OCI-LY7 (cell line): ENCODE data around the gene DYNC2H1. TPM values are rescaled to one million over a fixed set of nuclear protein-coding genes. Genes with fewer than 3 reads are reported as not detected.

Experiments used
- BruUV-seq: library from RNA; stranded (reverse); fragments of 400-500 nt; replicated peaks from 2 replicates; lab custom pipeline; 2021; lab: Mats Ljungman, UMichigan
- CTCF ChIA-PET: fragments of 300-600 bp; sonication (Branson Sonifier 250); formaldehyde crosslinking; loops from one replicate; lab custom pipeline; 2022; ENCODE audit warnings: antibody characterized with exemption; ENCODE audit not compliant: unreplicated experiment; lab: Charles Lee
- POLR2A ChIA-PET: fragments of 300-600 bp; sonication (Branson Sonifier 250); formaldehyde crosslinking; loops from one replicate; lab custom pipeline; 2022; ENCODE audit warnings: antibody characterized with exemption; lab: Charles Lee
- DNase-seq: peaks from one replicate; pipeline ENCODE4 v3.0.0-alpha.2; 2015; ENCODE audit warnings: low spot score
- H2AFZ ChIP-seq: fragments of 200-600 bp; sonication (generic), shearing (Covaris generic); 2 replicates; pipeline ENCODE4 v1.6.1; 2014; ENCODE audit warnings: mild to moderate bottlenecking, antibody characterized with exemption, low read length, moderate library complexity
- H3K27ac ChIP-seq: fragments of 200-600 bp; sonication (generic); 2 replicates; pipeline ENCODE4 v1.5.1; 2014; ENCODE audit warnings: mixed run types, low read depth, mild to moderate bottlenecking, moderate library complexity, low read length, inconsistent platforms; ENCODE audit not compliant: poor library complexity, severe bottlenecking
- H3K36me3 ChIP-seq: fragments of 200-600 bp; sonication (generic); 2 replicates; pipeline ENCODE4 v1.6.1; 2014; ENCODE audit warnings: mild to moderate bottlenecking, antibody characterized with exemption, low read length, moderate library complexity, mixed read lengths; ENCODE audit not compliant: insufficient read depth
- H3K4me1 ChIP-seq: fragments of 200-600 bp; sonication (generic); 2 replicates; pipeline ENCODE4 v1.5.1; 2014; ENCODE audit warnings: mild to moderate bottlenecking, low read length; ENCODE audit not compliant: insufficient read depth, poor library complexity, severe bottlenecking
- H3K4me2 ChIP-seq: fragments of 200-600 bp; sonication (generic); 2 replicates; pipeline ENCODE4 v1.6.1; 2014; ENCODE audit warnings: mild to moderate bottlenecking, low read length
- H3K4me3 ChIP-seq: fragments of 200-600 bp; sonication (generic); 2 replicates; pipeline ENCODE4 v1.5.1; 2014; ENCODE audit warnings: mild to moderate bottlenecking, low read depth, low read length; ENCODE audit not compliant: poor library complexity, severe bottlenecking
- H3K79me2 ChIP-seq: fragments of 200-600 bp; sonication (generic); 2 replicates; pipeline ENCODE4 v1.6.1; 2016; ENCODE audit warnings: low read depth, mild to moderate bottlenecking, low read length, moderate library complexity, mixed read lengths; ENCODE audit not compliant: insufficient read depth
- H3K9me2 ChIP-seq: fragments of 200-600 bp; sonication (generic); 2 replicates; pipeline ENCODE4 v1.6.1; 2016; ENCODE audit warnings: mild to moderate bottlenecking, low read length, mixed read lengths; ENCODE audit not compliant: insufficient read depth
- H3K9me3 ChIP-seq: fragments of 200-600 bp; sonication (generic); 2 replicates; pipeline ENCODE4 v1.6.1; 2014; ENCODE audit warnings: mild to moderate bottlenecking, mixed run types, low read length, mixed read lengths
- H4K20me1 ChIP-seq: fragments of 200-600 bp; sonication (generic); 2 replicates; pipeline ENCODE4 v1.6.1; 2014; ENCODE audit warnings: mild to moderate bottlenecking, antibody characterized with exemption, low read length, moderate library complexity, mixed read lengths; ENCODE audit not compliant: insufficient read depth
- CTCF ChIP-seq: fragments of 200-600 bp; sonication (generic); conservative IDR thresholded peaks from 2 replicates; pipeline ENCODE4 v1.5.1; 2014; ENCODE audit warnings: mild to moderate bottlenecking, antibody characterized with exemption, low read length, moderate library complexity, mixed read lengths
- EZH2phosphoT487 ChIP-seq: fragments of 200-600 bp; sonication (generic); IDR thresholded peaks from 2 replicates; pipeline ENCODE4 v1.6.1; 2018; ENCODE audit warnings: low read depth, borderline replicate concordance, mild to moderate bottlenecking, mixed run types, antibody characterized with exemption, low read length, moderate library complexity, mixed read lengths
- intact Hi-C: fragments of 100-400 bp; cut with micrococcal nuclease; formaldehyde crosslinking; loops from one replicate; pipeline ENCODE4 v1.10.0; 2022; ENCODE audit not compliant: unreplicated experiment
- total RNA-seq, 2 experiments: library from RNA; depleted of rRNA in 1 of 2; stranded (reverse); fragments of >200 nt in 1 of 2; shearing (Covaris generic) in 1 of 2; gene quantifications; 2 replicates each; pipeline ENCODE4 v1.2.3, GENCODE V29; 2014 to 2022

Gene DYNC2H1
- total RNA-seq, 2 experiments from 2014 or later, result 0.44 to 1.1 TPM

- no peak overlapping the region for H2AFZ ChIP-seq
- no peak overlapping the region for H3K4me3 ChIP-seq
- no TSS peak for BruUV-seq
- TF ChIP-seq EZH2phosphoT487 (no peak), CTCF (no peak)
- intact Hi-C loops, result no loop called here
- ChIA-PET CTCF (no interaction called here), POLR2A (no interaction called here)
- DNase-seq, result no peak
- H3K27ac ChIP-seq, result no peak overlapping the region
- H3K79me2 ChIP-seq, result no peaks in the 10 kb centered on the region
- no peaks in the 10 kb centered on the region for H3K36me3 ChIP-seq
- no peaks in the 10 kb centered on the region for H4K20me1 ChIP-seq
- H3K9me2 ChIP-seq, result no peaks in the 10 kb centered on the region
- no peaks in the 10 kb centered on the region for H3K9me3 ChIP-seq
- no peak overlapping the region for H3K4me2 ChIP-seq
- H3K4me1 ChIP-seq, result no peaks in the 10 kb centered on the region
Observed at GRCh38 chr11:103453126-103453525, 343.9 kb downstream of the DYNC2H1 start.

DNA sequence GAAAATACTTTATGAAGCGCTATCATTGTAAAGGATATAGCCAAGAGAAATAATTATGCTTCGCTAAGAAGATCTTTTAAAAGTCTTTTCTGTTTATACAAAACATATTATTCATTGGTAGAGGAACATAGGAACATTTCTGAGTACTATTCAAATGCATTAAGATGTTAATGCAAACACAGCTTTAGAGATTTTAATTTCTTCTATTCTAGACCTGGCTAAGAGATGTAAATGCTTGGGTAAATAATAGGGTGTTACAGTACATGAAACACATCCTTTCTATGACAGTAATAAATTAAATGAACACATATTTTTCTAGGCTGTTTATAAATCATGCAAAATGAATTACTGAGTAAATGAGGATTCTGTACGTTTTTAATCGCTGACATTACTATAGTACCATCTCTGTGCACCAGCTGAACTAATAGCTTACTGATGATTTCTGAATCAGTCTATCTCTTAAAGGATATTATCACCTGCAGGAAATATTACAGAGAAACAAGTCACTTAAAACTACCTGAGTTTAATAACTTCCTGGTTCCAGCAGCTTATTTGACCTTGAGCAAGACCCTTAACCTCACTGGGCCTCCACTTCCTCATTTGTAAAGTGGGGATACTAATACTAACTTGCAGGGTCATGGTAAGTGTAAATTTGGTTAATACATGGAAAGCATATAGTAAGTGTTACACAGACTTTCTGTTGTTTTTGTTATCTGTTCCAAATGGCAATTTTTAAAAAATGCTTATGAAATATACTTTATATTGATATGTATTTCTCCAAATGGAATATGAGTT, 344.9 kb downstream of the DYNC2H1 start:
- ChIA-PET CTCF (no interaction called here), POLR2A (no interaction called here)
- BruUV-seq, result no TSS peak
- peak overlapping the region; percentile 19; the same call in 1 of the 2 replicates for H2AFZ ChIP-seq
- no peak overlapping the region for H3K4me2 ChIP-seq
- H3K79me2 ChIP-seq, result no peaks in the 10 kb centered on the region
- DNase-seq, result no peak
- intact Hi-C loops, result no loop called here
- no peak overlapping the region for H3K27ac ChIP-seq
- no peaks in the 10 kb centered on the region for H3K9me3 ChIP-seq
- H4K20me1 ChIP-seq, result no peaks in the 10 kb centered on the region
- no peaks in the 10 kb centered on the region for H3K4me1 ChIP-seq
- H3K36me3 ChIP-seq, result no peaks in the 10 kb centered on the region
- TF ChIP-seq EZH2phosphoT487, result no peak
- no peaks in the 10 kb centered on the region for H3K9me2 ChIP-seq
- no peak overlapping the region for H3K4me3 ChIP-seq

- POLR2A ChIA-PET, result no interaction called here
- BruUV-seq, result no TSS peak
- H3K4me1 ChIP-seq, result no peaks in the 10 kb centered on the region
- intact Hi-C loops, result no loop called here
- CTCF ChIA-PET, result no interaction called here
- H3K27ac ChIP-seq, result no peak overlapping the region
- H3K4me3 ChIP-seq, result no peak overlapping the region
- TF ChIP-seq EZH2phosphoT487 (no peak), CTCF (no peak)
- H4K20me1 ChIP-seq, result no peaks in the 10 kb centered on the region
- H3K36me3 ChIP-seq, result no peaks in the 10 kb centered on the region
- no peaks in the 10 kb centered on the region for H3K9me3 ChIP-seq
- DNase-seq, result no peak
- H3K4me2 ChIP-seq, result no peak overlapping the region
- no peaks in the 10 kb centered on the region for H3K9me2 ChIP-seq
- no peaks in the 10 kb centered on the region for H3K79me2 ChIP-seq
- no peak overlapping the region for H2AFZ ChIP-seq
Observed at GRCh38 chr11:103464420-103464819, 355.2 kb downstream of the DYNC2H1 start.
